DOHH2 (cell line): ENCODE measurements around the gene SCYGR6.

Experiments used
- H3F3A ChIP-seq: fragments of 200-600 bp; sonication (generic), shearing (Covaris generic); 2 replicates; pipeline ENCODE4 v1.6.0; 2016; ENCODE audit warnings: antibody characterized with exemption, mild to moderate bottlenecking; ENCODE audit not compliant: control insufficient read depth, insufficient read depth
- H3K27ac ChIP-seq: fragments of 200-600 bp; sonication (generic); 2 replicates; pipeline ENCODE4 v1.5.1; 2014; ENCODE audit warnings: low read depth, mild to moderate bottlenecking, low read length, moderate library complexity
- H3K27me3 ChIP-seq: fragments of 200-600 bp; sonication (generic); 2 replicates; pipeline ENCODE4 v1.6.1; 2014; ENCODE audit warnings: mild to moderate bottlenecking, low read length, mixed read lengths; ENCODE audit not compliant: control insufficient read depth
- H3K36me3 ChIP-seq: fragments of 200-600 bp; sonication (generic); 2 replicates; pipeline ENCODE4 v1.6.1; 2014; ENCODE audit warnings: mild to moderate bottlenecking, low read length, moderate library complexity, mixed read lengths; ENCODE audit not compliant: control insufficient read depth
- H3K4me1 ChIP-seq: fragments of 200-600 bp; sonication (generic); 2 replicates; pipeline ENCODE4 v1.6.1; 2014; ENCODE audit warnings: mild to moderate bottlenecking, low read length, mixed read lengths; ENCODE audit not compliant: control insufficient read depth
- H3K4me2 ChIP-seq: fragments of 200-600 bp; sonication (generic); 2 replicates; pipeline ENCODE4 v1.6.0; 2014; ENCODE audit warnings: mild to moderate bottlenecking, low read length, moderate library complexity
- H3K4me3 ChIP-seq: fragments of 200-600 bp; sonication (generic); 2 replicates; pipeline ENCODE4 v1.5.1; 2014; ENCODE audit warnings: mild to moderate bottlenecking, low read length, mixed read lengths
- H3K79me2 ChIP-seq: fragments of 200-600 bp; sonication (generic); 2 replicates; pipeline ENCODE4 v1.6.1; 2014; ENCODE audit warnings: mild to moderate bottlenecking, low read length, mixed read lengths; ENCODE audit not compliant: control insufficient read depth
- H3K9me2 ChIP-seq: fragments of 200-600 bp; sonication (generic); replicated peaks from 2 replicates; pipeline ENCODE4 v1.6.1; 2014; ENCODE audit warnings: mild to moderate bottlenecking, low read length, mixed read lengths; ENCODE audit not compliant: control insufficient read depth
- H3K9me3 ChIP-seq: fragments of 200-600 bp; sonication (generic); 2 replicates; pipeline ENCODE4 v1.6.1; 2014; ENCODE audit warnings: antibody characterized with exemption, low read length, mixed read lengths; ENCODE audit not compliant: control insufficient read depth, insufficient read depth
- H4K20me1 ChIP-seq: fragments of 200-600 bp; sonication (generic); 2 replicates; pipeline ENCODE4 v1.6.0; 2014; ENCODE audit warnings: low read depth, mild to moderate bottlenecking, antibody characterized with exemption, low read length, moderate library complexity; ENCODE audit not compliant: control insufficient read depth, insufficient read depth
- CTCF ChIP-seq: fragments of 200-600 bp; sonication (generic); IDR thresholded peaks from one replicate; pipeline ENCODE4 v1.5.1; 2014; ENCODE audit warnings: antibody characterized with exemption, mild to moderate bottlenecking, low read depth, low read length; ENCODE audit not compliant: poor library complexity, severe bottlenecking
- EZH2phosphoT487 ChIP-seq: fragments of 200-600 bp; sonication (generic); IDR thresholded peaks from 2 replicates; pipeline ENCODE4 v1.6.1; 2017; ENCODE audit warnings: borderline replicate concordance, mild to moderate bottlenecking, antibody characterized with exemption, low read length, moderate library complexity, mixed read lengths

Gene SCYGR6

GRCh38 chr2:227717687-227718567, 6.6 kb downstream of the SCYGR6 start, which contains the start of gene SLC19A3:
SLC19A3 (minus strand) TSS chr2:227718028; CDS start chr2:227702318, 15,710 bp downstream.
- Histone ChIP-seq H3K36me3 (no peaks in the 10 kb centered on the region), H3K79me2 (no peaks in the 10 kb centered on the region), H3K27ac (no peak within 1 kb of the TSS), H3K4me2 (no peak within 1 kb of the TSS), H4K20me1 (no peaks in the 10 kb centered on the region), H3K27me3 (no peaks in the 10 kb centered on the region), H3K9me3 (no peaks in the 10 kb centered on the region), H3K4me1 (no peaks in the 10 kb centered on the region), H3F3A (no peaks in the 10 kb centered on the region), H3K4me3 (no peak within 1 kb of the TSS), H3K9me2 (no peaks in the 10 kb centered on the region)
- TF ChIP-seq EZH2phosphoT487 (no peak), CTCF (no peak)

- Histone ChIP-seq H3K4me2 (no peak overlapping the region), H3K4me3 (no peak overlapping the region), H3K9me2 (no peaks in the 10 kb centered on the region), H3K9me3 (no peaks in the 10 kb centered on the region), H4K20me1 (no peaks in the 10 kb centered on the region), H3K27me3 (no peaks in the 10 kb centered on the region), H3K79me2 (no peaks in the 10 kb centered on the region), H3K36me3 (no peaks in the 10 kb centered on the region), H3K4me1 (no peaks in the 10 kb centered on the region), H3K27ac (no peak overlapping the region), H3F3A (no peaks in the 10 kb centered on the region)
- TF ChIP-seq CTCF (no peak), EZH2phosphoT487 (no peak)
These were observed 8.1 kb downstream of the SCYGR6 start for GRCh38 chr2:227716501-227716900.

- Histone ChIP-seq H3K4me1 (no peaks in the 10 kb centered on the region), H4K20me1 (no peaks in the 10 kb centered on the region), H3K27me3 (no peaks in the 10 kb centered on the region), H3K9me2 (no peaks in the 10 kb centered on the region), H3K36me3 (no peaks in the 10 kb centered on the region), H3K4me2 (no peak overlapping the region), H3K79me2 (no peaks in the 10 kb centered on the region), H3K9me3 (no peaks in the 10 kb centered on the region), H3K27ac (no peak overlapping the region), H3F3A (no peaks in the 10 kb centered on the region), H3K4me3 (no peak overlapping the region)
- no peak for TF ChIP-seq EZH2phosphoT487
These were observed 11.3 kb downstream of the SCYGR6 start for GRCh38 chr2:227713291-227713690.

- Histone ChIP-seq H3K27ac (no peak overlapping the region), H3F3A (no peaks in the 10 kb centered on the region), H3K27me3 (no peaks in the 10 kb centered on the region), H3K4me3 (no peak overlapping the region), H3K36me3 (no peaks in the 10 kb centered on the region), H4K20me1 (no peaks in the 10 kb centered on the region), H3K79me2 (no peaks in the 10 kb centered on the region), H3K4me2 (no peak overlapping the region), H3K4me1 (no peaks in the 10 kb centered on the region), H3K9me2 (no peaks in the 10 kb centered on the region), H3K9me3 (no peaks in the 10 kb centered on the region)
- no peak for TF ChIP-seq CTCF
- TF ChIP-seq EZH2phosphoT487: no peak
These were observed 13.6 kb downstream of the SCYGR6 start for GRCh38 chr2:227710986-227711385.
